Left ventricle myocardium superior (tissue), 1 donor: Measurements from ENCODE around the gene IL2. TPM values are rescaled to one million over a fixed set of nuclear protein-coding genes. Genes with fewer than 3 reads are reported as not detected.

Experiments used
- ATAC-seq: fragments of 200-7000 bp; cut with Tn5 transposase; one replicate; pipeline ENCODE4 v1.9.1; 2020; ENCODE audit warnings: mild to moderate bottlenecking, moderate library complexity
- DNase-seq: peaks from one replicate; pipeline ENCODE4 v3.0.0-alpha.2; 2020
- intact Hi-C: fragments of 100-400 bp; cut with micrococcal nuclease; formaldehyde crosslinking; loops from one replicate; pipeline ENCODE4 v1.11.0; 2022
- total RNA-seq: library from RNA; stranded (reverse); fragmentation: NEBNext Ultra II Directional; extraction: Animal tissue kit (Norgen Biotek cat#: 25700); gene quantifications from one replicate; pipeline ENCODE4 v1.2.1, GENCODE V29; 2021
- donor health status: DM: no; HTN: yes; CAD: no; lungs with severe emphysema.

Gene IL2
- total RNA-seq, 1 donor from 2014 or later, result not detected

GRCh38 chr4:122403861-122404260 is 52.7 kb downstream of the IL2 start:
- intact Hi-C loops, result no loop called here
- DNase-seq (no peak), ATAC-seq (no peak)

Other genes starting within 250 kb of the IL2 start
- gene ADAD1, start 77.7 kb downstream of the IL2 start, total RNA-seq, result not detected
- not detected for gene IL21, start 164.3 kb upstream of the IL2 start, total RNA-seq